ENCODE results near the gene KDM5C. TPM values are rescaled to one million over a fixed set of nuclear protein-coding genes. Genes with fewer than 3 reads are reported as not detected.

The KDM5C gene
- total RNA-seq, 1 donor from 2014 or later: 67.5 TPM

DNA sequence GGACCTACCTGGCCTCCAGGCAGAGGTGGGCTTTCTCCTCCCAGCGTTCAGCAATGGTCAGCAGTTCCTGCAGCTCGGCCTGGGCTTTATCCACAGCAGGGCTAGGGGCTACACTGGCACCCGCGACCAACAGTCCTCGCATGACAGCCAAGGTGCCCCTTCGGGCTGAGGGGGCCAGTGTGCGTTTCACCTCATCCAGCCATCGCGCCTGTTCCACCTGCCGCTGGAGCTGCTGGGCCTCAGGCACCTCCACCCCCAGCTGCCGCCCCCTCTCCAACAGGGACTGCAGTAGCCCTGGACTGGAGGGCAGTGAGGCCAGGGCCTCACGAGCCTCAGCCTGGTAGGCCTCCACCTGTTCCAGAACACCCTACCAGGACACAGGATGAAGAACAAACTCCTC, 28.3 kb downstream of the KDM5C start:
- DNase-seq (no peak), ATAC-seq (no peak)
- Histone ChIP-seq H3K27me3 (ENCODE audit: low read depth) (no peaks in the 10 kb centered on the region), H3K4me1 (no peaks in the 10 kb centered on the region), H3K36me3 (peaks cover 99% of the 10 kb centered on the region), H3K9me3 (no peaks in the 10 kb centered on the region), H3K27ac (no peak overlapping the region), H3K4me3 (no peak overlapping the region)
- TF ChIP-seq, protein P1, sequence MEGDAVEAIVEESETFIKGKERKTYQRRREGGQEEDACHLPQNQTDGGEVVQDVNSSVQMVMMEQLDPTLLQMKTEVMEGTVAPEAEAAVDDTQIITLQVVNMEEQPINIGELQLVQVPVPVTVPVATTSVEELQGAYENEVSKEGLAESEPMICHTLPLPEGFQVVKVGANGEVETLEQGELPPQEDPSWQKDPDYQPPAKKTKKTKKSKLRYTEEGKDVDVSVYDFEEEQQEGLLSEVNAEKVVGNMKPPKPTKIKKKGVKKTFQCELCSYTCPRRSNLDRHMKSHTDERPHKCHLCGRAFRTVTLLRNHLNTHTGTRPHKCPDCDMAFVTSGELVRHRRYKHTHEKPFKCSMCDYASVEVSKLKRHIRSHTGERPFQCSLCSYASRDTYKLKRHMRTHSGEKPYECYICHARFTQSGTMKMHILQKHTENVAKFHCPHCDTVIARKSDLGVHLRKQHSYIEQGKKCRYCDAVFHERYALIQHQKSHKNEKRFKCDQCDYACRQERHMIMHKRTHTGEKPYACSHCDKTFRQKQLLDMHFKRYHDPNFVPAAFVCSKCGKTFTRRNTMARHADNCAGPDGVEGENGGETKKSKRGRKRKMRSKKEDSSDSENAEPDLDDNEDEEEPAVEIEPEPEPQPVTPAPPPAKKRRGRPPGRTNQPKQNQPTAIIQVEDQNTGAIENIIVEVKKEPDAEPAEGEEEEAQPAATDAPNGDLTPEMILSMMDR (IDR thresholded peaks at IDR 0.05): no peak
- intact Hi-C loops (cut with DNase I): no loop called here

DNA sequence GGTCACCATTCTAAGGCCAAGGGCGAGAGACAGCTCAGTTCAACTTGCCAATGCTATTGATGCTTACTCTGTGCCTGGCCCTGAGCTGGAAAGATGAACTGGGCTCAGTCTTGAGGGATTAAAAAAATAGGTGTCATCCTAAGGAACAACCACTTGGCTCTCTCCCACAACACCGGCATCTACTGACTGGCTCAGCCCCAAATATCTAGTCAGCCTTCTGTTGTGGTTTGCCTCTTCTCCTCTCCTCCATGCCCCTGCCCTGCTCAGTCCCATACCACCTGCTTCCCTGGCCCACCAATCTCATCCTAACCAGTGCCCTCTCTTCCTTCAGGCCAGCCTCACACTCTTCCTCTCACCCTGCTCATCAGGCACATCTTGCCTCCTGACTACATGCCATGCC, 29.6 kb downstream of the KDM5C start:
- Histone ChIP-seq H3K4me1 (no peaks in the 10 kb centered on the region), H3K9me3 (no peaks in the 10 kb centered on the region), H3K27ac (no peak overlapping the region), H3K36me3 (peaks cover 91% of the 10 kb centered on the region), H3K4me3 (no peak overlapping the region), H3K27me3 (ENCODE audit: low read depth) (no peaks in the 10 kb centered on the region)
- TF ChIP-seq, protein P1 (IDR thresholded peaks at IDR 0.05): no peak
- DNase-seq (no peak), ATAC-seq (no peak)
- intact Hi-C loops (cut with DNase I): no loop called here

DNA sequence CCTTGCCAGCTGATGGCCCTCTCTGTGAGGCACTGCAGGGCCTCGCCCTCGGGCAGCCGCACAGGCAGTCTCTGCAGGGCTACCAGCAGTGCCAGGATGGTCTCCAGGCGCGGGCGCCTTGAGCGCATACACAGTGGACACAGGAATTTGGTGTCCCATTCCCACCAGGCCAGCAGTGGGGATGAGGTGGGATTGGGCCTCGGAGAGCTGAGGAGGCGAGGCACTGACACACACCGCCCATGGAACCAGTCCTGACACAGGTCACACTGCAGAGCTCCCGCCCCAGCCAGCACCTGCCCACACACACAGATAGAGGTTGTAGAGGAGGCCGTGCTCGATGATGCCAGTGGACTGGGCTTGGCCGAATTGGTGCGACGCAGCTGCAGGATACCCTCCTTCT, 30.7 kb downstream of the KDM5C start:
- peaks cover 80% of the 10 kb centered on the region for H3K36me3 ChIP-seq

DNA sequence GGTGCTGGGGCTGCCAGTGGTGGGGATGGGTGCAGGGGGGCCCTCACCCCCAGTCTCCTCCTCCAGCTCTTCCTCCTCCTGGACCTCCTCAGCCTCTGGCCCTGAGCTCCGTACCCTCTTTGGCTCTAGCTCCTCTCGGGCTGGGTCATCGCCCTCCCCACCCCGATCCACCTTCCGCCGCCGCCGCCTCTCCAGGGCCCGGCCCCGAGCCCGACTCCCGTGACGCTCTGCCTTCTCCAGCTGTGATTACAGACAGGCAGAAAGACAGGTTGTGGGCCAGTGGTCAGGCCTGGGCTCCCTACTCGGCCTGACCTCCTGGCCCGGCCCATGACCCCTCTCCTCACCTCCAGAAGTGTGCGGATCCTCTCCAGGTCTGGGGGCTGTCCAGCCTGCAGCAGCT, 31.9 kb downstream of the KDM5C start:
- H3K27ac ChIP-seq: no peak overlapping the region
- intact Hi-C loops (cut with DNase I): no loop called here
- TF ChIP-seq, protein P1 (IDR thresholded peaks at IDR 0.05): no peak
- H3K27me3 ChIP-seq (ENCODE audit: low read depth): no peaks in the 10 kb centered on the region
- H3K4me3 ChIP-seq: no peak overlapping the region
- H3K4me1 ChIP-seq: no peaks in the 10 kb centered on the region
- DNase-seq: no peak
- ATAC-seq: no peak
- H3K36me3 ChIP-seq: peaks cover 68% of the 10 kb centered on the region
- no peaks in the 10 kb centered on the region for H3K9me3 ChIP-seq

More for the DNA sequence above, 30.7 kb downstream of the KDM5C start:
- Histone ChIP-seq H3K27me3 (ENCODE audit: low read depth) (no peaks in the 10 kb centered on the region), H3K9me3 (no peaks in the 10 kb centered on the region), H3K27ac (no peak overlapping the region), H3K4me1 (no peaks in the 10 kb centered on the region), H3K4me3 (no peak overlapping the region)
- intact Hi-C loops (cut with DNase I): no loop called here
- TF ChIP-seq, protein P1 (IDR thresholded peaks at IDR 0.05): no peak
- DNase-seq: no peak
- ATAC-seq: no peak

DNA sequence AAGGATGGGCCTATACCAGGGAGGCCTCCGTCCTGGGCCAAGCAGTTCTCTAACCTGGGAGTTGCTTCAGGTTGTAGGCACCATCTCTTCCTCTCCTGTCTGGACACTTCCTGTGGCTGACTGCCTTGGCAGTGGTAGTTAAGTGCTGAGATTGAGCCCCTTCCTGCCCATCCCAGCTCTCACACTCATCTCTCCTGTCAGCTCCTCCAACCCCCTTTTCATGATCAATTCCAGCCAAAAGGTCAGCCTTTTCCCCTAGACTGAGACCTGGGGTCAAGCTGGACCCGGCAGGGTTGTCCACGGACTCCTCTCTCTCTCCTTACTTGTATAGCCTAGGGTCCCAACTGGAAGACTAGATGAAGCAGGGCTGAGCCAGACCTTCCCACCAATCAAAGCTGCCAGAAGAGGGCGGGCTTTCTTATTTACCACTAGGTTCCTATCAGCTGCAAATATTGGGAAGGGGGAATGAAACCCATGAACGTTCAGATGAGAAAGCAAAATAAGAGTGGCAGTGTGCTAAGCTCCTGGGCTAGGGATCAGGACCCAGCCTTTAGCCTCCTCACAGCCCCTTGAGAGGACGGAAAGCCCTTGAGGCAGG, 34.5 kb downstream of the KDM5C start:
- peaks cover 42% of the 10 kb centered on the region for H3K36me3 ChIP-seq
- no peak for DNase-seq

More for the DNA sequence above, 34.5 kb downstream of the KDM5C start:
- TF ChIP-seq, protein P1 (IDR thresholded peaks at IDR 0.05): no peak
- Histone ChIP-seq H3K4me1 (no peaks in the 10 kb centered on the region), H3K9me3 (no peaks in the 10 kb centered on the region), H3K4me3 (no peak overlapping the region), H3K27ac (no peak overlapping the region), H3K27me3 (ENCODE audit: low read depth) (no peaks in the 10 kb centered on the region)
- ATAC-seq: no peak
- intact Hi-C loops (cut with DNase I): no loop called here
